ENCODE data around the gene HSPA14. TPM values are rescaled to one million over a fixed set of nuclear protein-coding genes. Genes with fewer than 3 reads are reported as not detected.
A peak's percentile ranks its signal among the peaks of the same experiment; 100 is the strongest.

Gene HSPA14
- polyA plus RNA-seq, 1 experiment = 14.9 TPM

- TF ChIP-seq, protein P1, sequence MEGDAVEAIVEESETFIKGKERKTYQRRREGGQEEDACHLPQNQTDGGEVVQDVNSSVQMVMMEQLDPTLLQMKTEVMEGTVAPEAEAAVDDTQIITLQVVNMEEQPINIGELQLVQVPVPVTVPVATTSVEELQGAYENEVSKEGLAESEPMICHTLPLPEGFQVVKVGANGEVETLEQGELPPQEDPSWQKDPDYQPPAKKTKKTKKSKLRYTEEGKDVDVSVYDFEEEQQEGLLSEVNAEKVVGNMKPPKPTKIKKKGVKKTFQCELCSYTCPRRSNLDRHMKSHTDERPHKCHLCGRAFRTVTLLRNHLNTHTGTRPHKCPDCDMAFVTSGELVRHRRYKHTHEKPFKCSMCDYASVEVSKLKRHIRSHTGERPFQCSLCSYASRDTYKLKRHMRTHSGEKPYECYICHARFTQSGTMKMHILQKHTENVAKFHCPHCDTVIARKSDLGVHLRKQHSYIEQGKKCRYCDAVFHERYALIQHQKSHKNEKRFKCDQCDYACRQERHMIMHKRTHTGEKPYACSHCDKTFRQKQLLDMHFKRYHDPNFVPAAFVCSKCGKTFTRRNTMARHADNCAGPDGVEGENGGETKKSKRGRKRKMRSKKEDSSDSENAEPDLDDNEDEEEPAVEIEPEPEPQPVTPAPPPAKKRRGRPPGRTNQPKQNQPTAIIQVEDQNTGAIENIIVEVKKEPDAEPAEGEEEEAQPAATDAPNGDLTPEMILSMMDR (IDR thresholded peaks at IDR 0.05; ENCODE audit: low read depth, low read length) = 0 out of 2 replicates have a peak, but pooled peaks have one; percentile 5
- peak; percentile 23 for DNase-seq (ENCODE audit: low read depth, low spot score)
- peaks cover 7% of the 10 kb centered on the region; the same call in 1 of the 2 replicates for H3K9me3 ChIP-seq (ENCODE audit: control insufficient read depth, insufficient read depth, low read length)
- CTCF ChIA-PET = interaction anchor here (1.0 to 3.8 kb wide), 4 partner anchors 14 to 338 kb away, joined by 3 to 22 read pairs (median 6); no protein-coding TSS in a partner anchor
- POLR2A ChIA-PET = interaction anchor here (0.5 to 2.8 kb wide), 5 partner anchors 41 to 733 kb away, joined by 3 to 23 read pairs (median 9); partner anchors contain the start of gene SUV39H2
- peak overlapping the region; percentile 82 for H3K4me3 ChIP-seq (ENCODE audit: low read depth, low read length)
- no peaks in the 10 kb centered on the region for H3K27me3 ChIP-seq (ENCODE audit: control insufficient read depth, insufficient read depth, low read length)
- peak overlapping the region; percentile 87 for H3K27ac ChIP-seq (ENCODE audit: low read depth, low read length)
Observed at GRCh38 chr10:14837003-14837756, 926 bp upstream of the HSPA14 start.

DNA sequence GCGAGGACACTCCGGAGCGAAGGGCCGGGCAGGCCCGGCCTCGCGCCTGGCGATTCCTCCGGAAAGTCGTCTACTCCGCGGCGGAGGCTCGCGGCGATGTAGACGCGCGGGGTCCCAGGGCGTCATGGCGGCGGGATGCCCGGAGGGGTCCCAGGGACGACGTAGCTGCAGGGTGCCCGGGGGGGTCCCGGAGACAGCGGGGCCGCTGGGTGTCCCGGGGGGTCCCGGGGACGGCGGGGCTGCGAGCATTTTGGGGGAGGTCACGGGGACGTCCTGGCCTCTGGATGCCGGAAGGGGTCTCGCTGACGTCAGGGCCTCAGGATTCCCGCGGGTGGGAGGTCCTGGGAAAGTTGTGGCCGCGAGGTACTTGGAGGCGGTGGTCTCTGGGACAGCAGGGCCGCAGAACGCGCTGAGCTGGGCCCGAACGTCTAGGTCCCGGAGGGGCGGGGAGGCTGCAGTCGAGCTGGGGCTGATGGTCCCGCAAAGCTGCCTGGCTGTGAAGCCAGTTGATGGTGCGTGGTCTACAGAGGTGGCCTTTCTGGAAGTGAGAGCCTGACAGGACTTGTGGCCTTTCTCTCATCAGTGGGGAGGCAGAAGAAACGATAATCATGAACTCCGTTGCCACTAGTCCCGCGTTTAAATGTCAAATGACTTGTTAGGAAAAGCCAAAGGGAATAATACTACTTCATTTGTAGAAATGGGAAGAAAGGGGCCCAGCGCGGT, 637 bp downstream of the HSPA14 start:
- Histone ChIP-seq H3K27me3 (ENCODE audit: control insufficient read depth, insufficient read depth, low read length) (no peaks in the 10 kb centered on the region), H3K9me3 (ENCODE audit: control insufficient read depth, insufficient read depth, low read length) (peaks cover 7% of the 10 kb centered on the region; the same call in 1 of the 2 replicates), H3K4me3 (ENCODE audit: low read depth, low read length) (peak overlapping the region; percentile 93), H3K27ac (ENCODE audit: low read depth, low read length) (peak overlapping the region; percentile 68)
- ChIA-PET POLR2A (interaction anchor here (0.8 to 2.8 kb wide), 7 partner anchors 9 to 653 kb away, joined by 3 to 23 read pairs (median 4); partner anchors contain the start of gene SUV39H2), CTCF (interaction anchor here (0.9 to 3.8 kb wide), 3 partner anchors 15 to 385 kb away, joined by 3 to 22 read pairs (median 4); no protein-coding TSS in a partner anchor)
- no peak for DNase-seq (ENCODE audit: low read depth, low spot score)
- TF ChIP-seq, protein P1 (IDR thresholded peaks at IDR 0.05; ENCODE audit: low read depth, low read length) = no peak

DNA sequence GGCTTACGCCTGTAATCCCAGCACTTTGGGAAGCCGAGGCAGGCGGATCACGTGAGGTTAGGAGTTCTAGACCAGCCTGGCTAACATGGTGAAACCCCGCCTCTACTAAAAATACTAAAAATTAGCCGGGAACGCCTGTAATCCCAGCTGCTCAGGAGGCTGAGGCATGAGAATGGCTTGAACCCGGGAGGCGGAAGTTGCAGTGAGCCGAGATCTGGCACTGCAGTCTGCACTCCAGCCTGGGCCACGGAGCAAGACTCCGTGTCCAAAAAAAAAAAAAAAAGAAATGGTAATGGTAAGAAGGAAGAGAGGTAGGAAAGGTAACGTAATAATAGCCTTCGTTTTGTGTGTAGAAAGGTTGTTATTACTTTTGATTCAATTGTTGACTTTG, 1.2 kb downstream of the HSPA14 start:
- DNase-seq (ENCODE audit: low read depth, low spot score) = no peak
- CTCF ChIA-PET = no interaction called here
- H3K27me3 ChIP-seq (ENCODE audit: control insufficient read depth, insufficient read depth, low read length) = no peaks in the 10 kb centered on the region
- TF ChIP-seq, protein P1 (IDR thresholded peaks at IDR 0.05; ENCODE audit: low read depth, low read length) = no peak
- peaks cover 7% of the 10 kb centered on the region; the same call in 1 of the 2 replicates for H3K9me3 ChIP-seq (ENCODE audit: control insufficient read depth, insufficient read depth, low read length)
- no peak overlapping the region for H3K27ac ChIP-seq (ENCODE audit: low read depth, low read length)
- POLR2A ChIA-PET = interaction anchor here (1.2 to 2.8 kb wide), 2 partner anchors 39 to 285 kb away, joined by 3 to 23 read pairs; partner anchors contain the start of gene SUV39H2
- H3K4me3 ChIP-seq (ENCODE audit: low read depth, low read length) = peak overlapping the region; percentile 93

DNA sequence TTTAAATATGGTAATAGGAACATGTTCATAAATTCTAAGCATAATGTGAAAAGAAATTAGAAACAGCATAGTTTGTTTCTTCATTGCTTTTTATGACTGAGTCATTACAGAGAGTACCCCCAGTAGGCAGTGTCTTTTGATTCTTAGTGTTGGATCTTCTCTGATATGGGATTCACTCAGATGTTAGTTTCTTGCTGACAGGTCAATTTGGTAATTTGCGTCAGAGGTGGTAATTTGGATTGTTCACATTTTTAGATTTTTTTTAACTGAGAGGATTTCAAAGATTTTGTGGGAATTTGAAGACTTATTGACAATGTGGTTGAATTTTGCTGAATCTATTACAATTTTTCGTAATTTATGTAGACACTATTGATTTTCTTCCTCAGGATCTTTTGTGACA, 2.1 kb downstream of the HSPA14 start:
- CTCF ChIA-PET = no interaction called here
- POLR2A ChIA-PET = no interaction called here
- H3K4me3 ChIP-seq (ENCODE audit: low read depth, low read length) = no peak overlapping the region
- TF ChIP-seq, protein P1 (IDR thresholded peaks at IDR 0.05; ENCODE audit: low read depth, low read length) = no peak
- DNase-seq (ENCODE audit: low read depth, low spot score) = no peak
- H3K9me3 ChIP-seq (ENCODE audit: control insufficient read depth, insufficient read depth, low read length) = peaks cover 7% of the 10 kb centered on the region; the same call in 1 of the 2 replicates
- H3K27me3 ChIP-seq (ENCODE audit: control insufficient read depth, insufficient read depth, low read length) = no peaks in the 10 kb centered on the region
- H3K27ac ChIP-seq (ENCODE audit: low read depth, low read length) = no peak overlapping the region

All from AG04450 (cell line).